GM19395 (cell line): Measurements from ENCODE around the gene A4GALT.

Experiments used
- ATAC-seq: cut with Tn5 transposase; IDR thresholded peaks from one replicate; pipeline ENCODE4 v1.9.1; 2021; ENCODE audit warnings: mild to moderate bottlenecking, moderate library complexity; ENCODE audit not compliant: unreplicated experiment

Gene A4GALT

GRCh38 chr22:42653999-42654398, 66.7 kb downstream of the A4GALT start:
- ATAC-seq: no peak

DNA sequence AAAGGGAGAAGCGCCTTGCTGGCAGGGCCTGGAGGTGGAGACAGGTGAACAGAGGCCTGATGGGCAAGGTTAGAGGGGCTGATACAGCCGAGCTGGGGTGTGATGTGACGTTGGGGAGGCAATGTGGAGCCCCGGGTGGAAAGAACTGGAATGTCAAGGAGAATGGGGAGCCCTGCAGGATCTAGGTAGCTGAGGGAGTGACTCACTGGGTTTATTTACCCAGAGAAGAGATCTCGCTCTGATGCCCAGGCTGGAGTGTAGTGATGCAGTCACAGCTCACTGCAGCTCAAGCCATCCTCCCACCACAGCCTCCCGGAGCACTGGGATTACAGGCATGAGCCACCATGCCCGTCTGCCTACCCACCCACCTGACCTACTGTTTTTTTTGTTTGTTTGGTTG, 69.5 kb downstream of the A4GALT start:
- no peak for ATAC-seq

DNA sequence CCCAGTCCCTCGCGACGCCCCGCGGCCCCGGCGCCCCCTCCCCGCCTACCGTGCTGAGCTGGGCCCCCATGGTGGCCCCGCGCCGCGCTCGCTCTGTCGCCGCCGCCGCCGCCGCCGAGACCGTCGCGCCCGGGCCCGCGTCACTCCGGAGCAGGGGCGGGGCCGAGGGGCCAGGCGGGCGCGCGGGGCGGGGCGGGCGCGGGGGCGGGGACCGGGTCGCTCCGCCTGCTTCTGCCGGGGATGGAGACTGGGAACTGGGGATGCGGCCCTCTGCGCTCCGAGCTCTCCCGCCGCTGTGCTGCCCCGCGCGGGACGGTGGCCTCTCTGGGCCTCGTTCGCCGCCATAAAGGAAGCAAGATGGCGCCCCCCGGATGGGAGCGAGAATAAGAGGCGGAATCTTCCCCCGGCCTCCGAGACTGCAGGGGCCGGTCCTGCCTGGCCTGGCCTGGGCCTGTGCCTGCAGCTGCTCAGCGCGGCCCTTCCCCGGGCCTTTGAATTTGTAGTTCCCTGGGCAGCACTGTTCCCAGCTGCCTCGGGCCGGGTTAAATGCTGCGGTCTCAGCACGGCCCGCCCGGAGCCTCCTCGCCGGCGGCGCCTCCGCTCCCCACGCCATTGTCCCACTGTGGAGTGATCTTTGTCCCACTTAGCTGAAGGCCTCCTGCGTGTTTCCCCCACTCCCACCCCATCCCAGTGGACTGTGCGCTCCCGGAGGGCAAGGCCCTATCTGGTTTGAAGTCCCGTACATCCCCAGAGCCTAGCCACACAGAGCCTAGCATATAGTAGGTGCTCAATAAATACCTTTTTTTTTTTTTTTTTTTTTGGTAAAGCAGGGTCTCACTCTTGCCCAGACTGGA, 71.2 kb downstream of the A4GALT start, which contains the start of gene CYB5R3:
CYB5R3 (minus strand) TSS at position 147 of the 854 bp plus-strand sequence; CDS start at position 70, 77 bp downstream.
- peak; percentile 65 for ATAC-seq

- peak; percentile 38 for ATAC-seq
Measured at GRCh38 chr22:42648368-42649245, 72.1 kb downstream of the A4GALT start.

DNA sequence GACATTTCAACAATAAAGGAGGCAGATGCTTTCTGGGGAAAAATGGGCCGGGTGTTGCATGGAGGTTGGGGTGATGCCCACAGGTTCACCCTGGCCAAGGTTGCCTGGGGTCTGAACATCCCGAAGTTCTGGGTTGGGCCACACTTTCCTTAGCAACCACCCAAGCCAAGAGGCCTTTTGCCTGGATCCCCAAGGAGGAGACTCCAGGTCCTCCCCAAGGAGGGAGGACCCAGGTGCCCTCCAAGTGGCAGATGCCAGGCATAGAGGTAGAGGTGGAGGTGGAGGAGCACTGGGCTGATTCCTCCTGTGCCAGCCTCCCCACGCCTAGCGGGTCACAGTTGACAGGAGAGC, 72.7 kb downstream of the A4GALT start:
- ATAC-seq: no peak

DNA sequence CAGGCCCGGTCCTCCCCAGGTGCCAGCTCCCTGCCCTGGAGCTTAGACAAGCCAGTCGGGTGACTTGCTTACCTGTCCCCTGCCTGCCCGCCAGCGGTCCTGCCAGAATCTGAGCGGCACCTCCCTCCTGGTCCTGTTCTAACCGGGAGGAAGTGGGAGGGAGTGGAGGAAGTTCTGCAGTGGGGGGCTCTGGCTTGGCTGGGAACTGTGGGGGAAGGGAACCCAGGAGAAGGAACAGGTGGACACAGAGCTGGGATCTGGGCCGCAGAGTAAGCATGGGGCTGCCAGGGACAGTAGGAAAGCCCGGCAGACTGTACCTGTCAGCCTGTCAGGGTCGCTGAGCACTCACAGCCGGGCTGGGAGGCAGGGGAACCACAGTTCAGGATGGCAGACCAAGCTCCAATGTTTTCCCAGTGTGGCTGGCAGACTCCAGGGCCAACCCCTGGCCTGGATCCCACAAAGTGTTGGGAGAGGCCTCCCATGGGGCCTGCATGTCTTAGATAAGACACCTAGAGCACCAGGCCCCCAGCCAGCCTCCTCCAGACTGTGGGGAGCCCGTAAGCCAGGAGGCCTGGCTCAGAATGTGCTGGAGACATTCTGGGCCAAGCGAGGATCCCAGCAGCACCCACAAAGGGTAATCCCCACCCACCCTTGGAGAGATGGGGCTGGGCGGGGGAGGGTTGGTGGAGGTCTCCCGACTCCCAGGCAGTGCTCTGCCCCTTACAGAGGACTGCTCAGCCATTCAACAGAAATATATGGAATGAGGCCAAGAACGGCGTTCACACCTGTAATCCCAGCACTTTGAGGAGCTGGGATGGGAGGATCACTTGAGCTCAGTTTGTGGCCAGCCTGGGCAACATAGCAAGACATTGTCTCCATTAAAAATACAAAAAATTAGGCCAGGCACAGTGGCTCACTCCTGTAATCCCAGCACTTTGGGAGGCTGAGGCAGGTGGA, 73.8 kb downstream of the A4GALT start:
- no peak for ATAC-seq

DNA sequence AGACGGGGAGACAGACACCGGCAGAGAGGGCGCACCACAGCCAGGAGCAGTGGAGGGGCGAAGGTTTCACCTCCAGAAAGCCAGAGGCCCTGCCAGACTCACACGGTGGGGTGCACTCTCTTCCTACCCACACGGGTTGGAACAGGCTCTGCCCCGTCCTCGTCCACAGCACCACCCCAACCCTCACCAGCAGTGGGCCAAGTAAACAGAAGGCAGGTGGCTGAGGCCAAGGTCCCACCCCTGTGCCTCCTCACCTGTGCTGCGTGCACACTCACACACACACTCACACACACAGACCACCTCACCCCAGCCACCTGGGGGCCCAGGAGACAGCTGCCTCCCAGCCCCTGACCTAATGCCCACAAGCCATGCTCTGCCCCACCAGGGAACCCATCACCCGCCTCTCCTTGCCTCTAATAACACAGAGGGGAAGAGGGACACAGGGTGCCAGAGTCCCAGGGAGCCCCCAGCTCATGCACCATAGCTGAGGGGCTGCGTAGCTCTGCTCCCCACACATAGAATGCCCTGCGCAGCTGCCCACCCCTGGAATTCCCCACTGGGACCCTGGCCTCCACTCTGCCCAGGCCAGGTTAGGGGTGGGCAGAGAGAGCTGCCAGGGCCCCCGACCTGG, 74.6 kb downstream of the A4GALT start:
- ATAC-seq: no peak

DNA sequence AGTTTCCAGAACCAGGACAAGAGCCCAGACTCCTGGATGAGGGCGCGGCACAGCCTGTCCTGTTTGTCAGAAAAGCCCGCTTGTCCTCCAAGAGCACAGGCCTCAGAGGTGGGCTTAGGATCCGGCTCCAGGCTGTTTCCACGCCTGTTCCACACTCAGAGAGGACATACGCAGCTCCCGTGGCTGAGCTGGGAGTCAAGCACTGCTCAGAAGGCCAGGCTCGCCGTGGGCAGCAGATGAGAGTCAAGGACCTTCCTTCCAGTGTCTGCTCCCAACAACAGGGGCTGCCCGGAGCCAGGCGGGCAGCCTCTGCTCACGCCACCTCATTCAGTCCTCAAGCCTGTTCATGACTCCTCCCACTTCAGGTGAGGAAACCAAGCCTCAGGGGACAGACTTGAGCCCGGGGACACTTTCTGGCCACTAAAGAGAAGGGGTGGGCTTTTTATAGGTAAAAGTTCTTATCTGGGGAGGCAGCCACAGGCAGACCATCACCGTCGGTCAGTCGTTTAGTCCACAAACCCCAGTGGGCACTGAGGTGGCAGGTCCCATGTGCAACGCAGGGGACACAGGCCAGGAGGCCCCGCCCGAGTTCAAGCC, 75.2 kb downstream of the A4GALT start:
- ATAC-seq: no peak

DNA sequence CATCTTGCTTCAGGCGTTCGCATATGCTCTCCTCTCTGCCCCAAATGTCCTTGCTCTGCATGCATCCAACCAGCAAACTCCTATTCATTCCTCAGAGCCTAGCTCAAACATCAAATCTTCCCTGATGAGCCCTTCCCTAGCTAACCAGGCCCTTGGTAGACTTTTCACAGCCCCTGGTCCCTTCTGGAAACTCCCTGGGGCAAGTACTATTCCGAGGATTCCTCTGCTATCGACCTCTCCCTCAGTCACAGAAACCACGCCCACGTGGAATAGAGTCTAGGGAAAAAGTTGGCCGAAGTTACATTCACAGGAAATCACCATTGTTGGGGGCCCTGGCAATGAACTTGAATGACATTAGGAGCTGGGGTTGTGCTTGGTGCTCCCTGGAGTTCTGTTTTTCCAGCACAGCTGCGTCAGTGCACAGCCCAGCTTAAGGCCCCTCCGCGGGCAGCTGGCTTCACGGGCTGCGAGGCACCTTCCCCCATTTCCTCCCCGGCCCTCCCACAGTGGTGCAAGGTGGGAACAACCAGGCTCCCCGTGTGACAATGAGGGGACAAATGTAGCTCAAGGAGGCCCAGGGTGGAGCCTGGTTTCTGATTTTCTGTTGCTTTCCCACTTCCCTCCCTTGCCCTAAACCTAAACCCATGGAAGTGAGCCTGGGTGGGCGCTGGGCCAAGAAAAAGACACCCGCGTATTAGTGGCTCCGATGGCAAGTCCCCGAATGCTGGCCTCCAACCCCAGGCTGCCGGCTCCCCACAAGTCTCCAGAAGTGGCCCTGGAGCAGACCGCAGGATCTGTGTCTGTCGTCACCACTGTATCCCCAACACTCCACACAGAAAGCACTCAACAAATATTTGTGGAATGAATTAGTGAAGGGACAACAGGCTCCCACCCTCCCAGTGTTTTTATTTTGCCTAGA, 76.0 kb downstream of the A4GALT start:
- ATAC-seq: no peak

- ATAC-seq: no peak
Measured at GRCh38 chr22:42643634-42644421, 76.8 kb downstream of the A4GALT start.

- ATAC-seq: no peak
Measured at GRCh38 chr22:42642806-42643633, 77.7 kb downstream of the A4GALT start.
